Measurements from ENCODE around the gene MLYCD.

The MLYCD gene

GRCh38 chr16:83935005-83935857, 36.3 kb downstream of the MLYCD start:
- H3K27ac ChIP-seq = no peak overlapping the region

GRCh38 chr16:83935858-83936255, 36.9 kb downstream of the MLYCD start:
- H3K9me3 ChIP-seq = no peaks in the 10 kb centered on the region
- H3K4me1 ChIP-seq (ENCODE audit: control insufficient read depth in 1 of 2, insufficient read depth in 1 of 2, low read depth in 1 of 2, low read length in 1 of 2) = peaks cover 15 to 16% of the 10 kb centered on the region in 2 experiments
- H3K36me3 ChIP-seq = no peaks in the 10 kb centered on the region
- no peak overlapping the region for H3K27ac ChIP-seq
- H3K4me3 ChIP-seq (ENCODE audit: low read depth in 1 of 2, low read length in 1 of 2) = no peak overlapping the region
- TF ChIP-seq CTCF (IDR thresholded peaks at IDR 0.05) = no peak
- no peaks in the 10 kb centered on the region for H3K27me3 ChIP-seq

More at GRCh38 chr16:83935005-83935857, 36.3 kb downstream of the MLYCD start:
- TF ChIP-seq CTCF (IDR thresholded peaks at IDR 0.05) = no peak
- peaks cover 14 to 16% of the 10 kb centered on the region in 2 experiments for H3K4me1 ChIP-seq (ENCODE audit: control insufficient read depth in 1 of 2, insufficient read depth in 1 of 2, low read depth in 1 of 2, low read length in 1 of 2)
- no peaks in the 10 kb centered on the region for H3K36me3 ChIP-seq
- H3K9me3 ChIP-seq = no peaks in the 10 kb centered on the region
- no peak overlapping the region for H3K4me3 ChIP-seq (ENCODE audit: low read depth in 1 of 2, low read length in 1 of 2)
- no peaks in the 10 kb centered on the region for H3K27me3 ChIP-seq

- no peaks in the 10 kb centered on the region for H3K27me3 ChIP-seq
- H3K9me3 ChIP-seq = no peaks in the 10 kb centered on the region
- no peak overlapping the region for H3K4me3 ChIP-seq (ENCODE audit: low read depth in 1 of 2, low read length in 1 of 2)
- no peak overlapping the region for H3K27ac ChIP-seq
- no peak for TF ChIP-seq CTCF (IDR thresholded peaks at IDR 0.05)
- H3K4me1 ChIP-seq (ENCODE audit: control insufficient read depth in 1 of 2, insufficient read depth in 1 of 2, low read depth in 1 of 2, low read length in 1 of 2) = peaks cover 15 to 16% of the 10 kb centered on the region in 2 experiments
- H3K36me3 ChIP-seq = no peaks in the 10 kb centered on the region
Measured at GRCh38 chr16:83936581-83937165, 37.8 kb downstream of the MLYCD start.

- Histone ChIP-seq H3K9me3 (no peaks in the 10 kb centered on the region), H3K27me3 (no peaks in the 10 kb centered on the region)
Measured at GRCh38 chr16:83937267-83937666, 38.4 kb downstream of the MLYCD start.

More at GRCh38 chr16:83937267-83937666, 38.4 kb downstream of the MLYCD start:
- H3K27ac ChIP-seq = no peak overlapping the region
- peaks cover 15 to 16% of the 10 kb centered on the region in 2 experiments for H3K4me1 ChIP-seq (ENCODE audit: control insufficient read depth in 1 of 2, insufficient read depth in 1 of 2, low read depth in 1 of 2, low read length in 1 of 2)
- no peaks in the 10 kb centered on the region for H3K36me3 ChIP-seq
- H3K4me3 ChIP-seq (ENCODE audit: low read depth in 1 of 2, low read length in 1 of 2) = no peak overlapping the region
- TF ChIP-seq CTCF (IDR thresholded peaks at IDR 0.05) = no peak
